Neural cell (in vitro differentiated cells): ENCODE measurements around the gene SHROOM4. TPM values are rescaled to one million over a fixed set of nuclear protein-coding genes. Genes with fewer than 3 reads are reported as not detected.
A peak's percentile ranks its signal among the peaks of the same experiment; 100 is the strongest.

Experiments
- H2AFZ ChIP-seq: fragments of 200-600, 300-800 bp; sonication (generic), shearing (Covaris generic); 2 replicates; pipeline ENCODE4 v1.6.0; 2014; ENCODE audit warnings: low read depth, mild to moderate bottlenecking, antibody characterized with exemption, low read length, moderate library complexity
- H3F3A ChIP-seq: fragments of 200-600 bp; shearing (Covaris generic); 2 replicates; pipeline ENCODE4 v1.6.1; 2016; ENCODE audit warnings: mild to moderate bottlenecking, moderate library complexity, mixed read lengths, antibody characterized with exemption, low read length; ENCODE audit not compliant: insufficient read depth, poor library complexity, severe bottlenecking
- H3K27ac ChIP-seq: fragments of 200-600, 300-800 bp; sonication (generic), shearing (Covaris generic); 2 replicates; pipeline ENCODE4 v1.5.1; 2014; ENCODE audit warnings: mild to moderate bottlenecking, low read length, moderate library complexity
- H3K27me3 ChIP-seq: fragments of 300-800, 200-600 bp; sonication (generic), shearing (Covaris generic); 2 replicates; pipeline ENCODE4 v1.6.0; 2014; ENCODE audit warnings: mild to moderate bottlenecking, low read depth, low read length, moderate library complexity; ENCODE audit not compliant: insufficient read depth
- H3K36me3 ChIP-seq: fragments of 300-800, 200-600 bp; sonication (generic), shearing (Covaris generic); 2 replicates; pipeline ENCODE4 v1.5.1; 2014; ENCODE audit warnings: mild to moderate bottlenecking, antibody characterized with exemption, low read length, moderate library complexity; ENCODE audit not compliant: insufficient read depth
- H3K4me2 ChIP-seq: fragments of 300-800, 200-600 bp; sonication (generic), shearing (Covaris generic); 2 replicates; pipeline ENCODE4 v1.6.0; 2014; ENCODE audit warnings: mild to moderate bottlenecking, low read length
- H3K4me3 ChIP-seq: fragments of 300-800, 200-600 bp; sonication (generic), shearing (Covaris generic); 2 replicates; pipeline ENCODE4 v1.5.1; 2014; ENCODE audit warnings: mild to moderate bottlenecking, low read length, moderate library complexity
- H3K79me2 ChIP-seq: fragments of 200-600 bp; shearing (Covaris generic); replicated peaks from 2 replicates; pipeline ENCODE4 v1.6.0; 2014; ENCODE audit warnings: mild to moderate bottlenecking, low read length, moderate library complexity; ENCODE audit not compliant: insufficient read depth
- H3K9ac ChIP-seq: fragments of 300-800, 200-600 bp; sonication (generic), shearing (Covaris generic); 2 replicates; pipeline ENCODE4 v1.6.1; 2016; ENCODE audit warnings: mild to moderate bottlenecking, low read length, mixed read lengths
- H3K9me2 ChIP-seq: fragments of 200-600 bp; shearing (Covaris generic); 2 replicates; pipeline ENCODE4 v1.6.1; 2016; ENCODE audit warnings: mild to moderate bottlenecking, low read length, mixed read lengths; ENCODE audit not compliant: insufficient read depth
- H3K9me3 ChIP-seq: fragments of 200-600, 300-800 bp; sonication (generic), shearing (Covaris generic); 2 replicates; pipeline ENCODE4 v1.6.1; 2016; ENCODE audit warnings: mild to moderate bottlenecking, mixed run types, low read length, moderate library complexity, mixed read lengths
- H4K20me1 ChIP-seq: fragments of 200-600 bp; shearing (Covaris generic); 2 replicates; pipeline ENCODE4 v1.6.1; 2016; ENCODE audit warnings: mild to moderate bottlenecking, mixed run types; ENCODE audit not compliant: insufficient read depth
- EP300 ChIP-seq: fragments of 450-650 bp; conservative IDR thresholded peaks from 2 replicates; pipeline ENCODE4 v1.6.1; 2014; ENCODE audit warnings: antibody characterized with exemption, mild to moderate bottlenecking, moderate library complexity; ENCODE audit not compliant: poor library complexity, severe bottlenecking
- EZH2 ChIP-seq: fragments of 200-600, 300-800 bp; shearing (Covaris generic), sonication (generic); IDR thresholded peaks from 2 replicates; pipeline ENCODE4 v1.6.1; 2014; ENCODE audit warnings: antibody characterized with exemption, low read length, borderline replicate concordance, mild to moderate bottlenecking; ENCODE audit not compliant: insufficient read depth, poor library complexity, severe bottlenecking
- MXI1 ChIP-seq: fragments of 450-650 bp; conservative IDR thresholded peaks from 2 replicates; pipeline ENCODE4 v1.6.1; 2014; ENCODE audit warnings: antibody characterized with exemption, mild to moderate bottlenecking; ENCODE audit not compliant: poor library complexity, severe bottlenecking
- POLR2AphosphoS5 ChIP-seq: IDR thresholded peaks from 2 replicates; pipeline ENCODE4 v1.6.1; 2012
- RAD21 ChIP-seq: fragments of 450-650 bp; conservative IDR thresholded peaks from 2 replicates; pipeline ENCODE4 v1.6.1; 2014; ENCODE audit warnings: antibody characterized with exemption, mild to moderate bottlenecking, moderate library complexity
- SMC3 ChIP-seq: fragments of 450-650 bp; conservative IDR thresholded peaks from 2 replicates; pipeline ENCODE4 v1.6.1; 2014; ENCODE audit warnings: antibody characterized with exemption, mild to moderate bottlenecking, moderate library complexity; ENCODE audit not compliant: poor library complexity
- TAF1 ChIP-seq: IDR thresholded peaks from 2 replicates; pipeline ENCODE4 v1.6.1; 2012; ENCODE audit warnings: low read depth
- polyA plus RNA-seq: library from polyadenylated mRNA; depleted of rRNA; stranded (reverse); fragments of >200 nt; gene quantifications from 2 replicates; pipeline ENCODE4 v1.2.3, GENCODE V29; 2014
- TF ChIP-seq, protein P1 (sequence below): IDR thresholded peaks from 2 replicates; pipeline ENCODE4 v1.6.1; 2012; ENCODE audit warnings: borderline replicate concordance
- TF ChIP-seq, protein P2 (sequence below): fragments of 450-650 bp; IDR thresholded peaks from 2 replicates; pipeline ENCODE4 v1.5.1; 2014; ENCODE audit warnings: antibody characterized with exemption, mild to moderate bottlenecking, moderate library complexity; ENCODE audit not compliant: poor library complexity, severe bottlenecking

SHROOM4 gene
- polyA plus RNA-seq, 1 donor from 2014 or later, result 1.4 TPM

DNA sequence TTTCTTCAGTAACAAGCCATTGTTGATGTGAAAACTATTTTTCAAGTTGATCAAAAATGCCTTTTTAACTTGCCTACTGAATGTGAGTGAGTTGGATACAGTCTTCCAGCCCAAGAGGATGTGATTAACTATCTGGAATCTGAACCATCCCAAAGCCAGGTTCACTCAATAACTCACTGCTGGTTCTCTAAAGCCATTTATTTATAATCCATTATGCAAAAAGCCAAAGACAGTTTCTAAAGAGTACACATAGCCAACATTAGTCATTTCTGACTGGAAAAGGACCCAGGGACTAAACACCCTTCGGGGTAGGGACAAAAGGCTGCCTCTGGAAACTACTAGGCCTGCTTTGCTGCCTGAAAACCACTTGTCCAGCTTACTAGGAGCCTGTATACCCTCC is 109.6 kb downstream of the SHROOM4 start:
- Histone ChIP-seq H3K9ac (no peak overlapping the region), H3K79me2 (no peaks in the 10 kb centered on the region), H3K4me3 (no peak overlapping the region), H3K9me3 (no peaks in the 10 kb centered on the region), H3K27me3 (no peaks in the 10 kb centered on the region), H3K9me2 (no peaks in the 10 kb centered on the region), H3F3A (no peaks in the 10 kb centered on the region), H3K36me3 (no peaks in the 10 kb centered on the region), H2AFZ (no peak overlapping the region), H3K4me2 (no peak overlapping the region), H4K20me1 (no peaks in the 10 kb centered on the region), H3K27ac (no peak overlapping the region)
- TF ChIP-seq RAD21 (no peak), TAF1 (no peak), SMC3 (no peak), MXI1 (no peak), EP300 (no peak), EZH2 (no peak), POLR2AphosphoS5 (no peak)
- TF ChIP-seq, protein P1, sequence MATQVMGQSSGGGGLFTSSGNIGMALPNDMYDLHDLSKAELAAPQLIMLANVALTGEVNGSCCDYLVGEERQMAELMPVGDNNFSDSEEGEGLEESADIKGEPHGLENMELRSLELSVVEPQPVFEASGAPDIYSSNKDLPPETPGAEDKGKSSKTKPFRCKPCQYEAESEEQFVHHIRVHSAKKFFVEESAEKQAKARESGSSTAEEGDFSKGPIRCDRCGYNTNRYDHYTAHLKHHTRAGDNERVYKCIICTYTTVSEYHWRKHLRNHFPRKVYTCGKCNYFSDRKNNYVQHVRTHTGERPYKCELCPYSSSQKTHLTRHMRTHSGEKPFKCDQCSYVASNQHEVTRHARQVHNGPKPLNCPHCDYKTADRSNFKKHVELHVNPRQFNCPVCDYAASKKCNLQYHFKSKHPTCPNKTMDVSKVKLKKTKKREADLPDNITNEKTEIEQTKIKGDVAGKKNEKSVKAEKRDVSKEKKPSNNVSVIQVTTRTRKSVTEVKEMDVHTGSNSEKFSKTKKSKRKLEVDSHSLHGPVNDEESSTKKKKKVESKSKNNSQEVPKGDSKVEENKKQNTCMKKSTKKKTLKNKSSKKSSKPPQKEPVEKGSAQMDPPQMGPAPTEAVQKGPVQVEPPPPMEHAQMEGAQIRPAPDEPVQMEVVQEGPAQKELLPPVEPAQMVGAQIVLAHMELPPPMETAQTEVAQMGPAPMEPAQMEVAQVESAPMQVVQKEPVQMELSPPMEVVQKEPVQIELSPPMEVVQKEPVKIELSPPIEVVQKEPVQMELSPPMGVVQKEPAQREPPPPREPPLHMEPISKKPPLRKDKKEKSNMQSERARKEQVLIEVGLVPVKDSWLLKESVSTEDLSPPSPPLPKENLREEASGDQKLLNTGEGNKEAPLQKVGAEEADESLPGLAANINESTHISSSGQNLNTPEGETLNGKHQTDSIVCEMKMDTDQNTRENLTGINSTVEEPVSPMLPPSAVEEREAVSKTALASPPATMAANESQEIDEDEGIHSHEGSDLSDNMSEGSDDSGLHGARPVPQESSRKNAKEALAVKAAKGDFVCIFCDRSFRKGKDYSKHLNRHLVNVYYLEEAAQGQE, result no peak
- TF ChIP-seq, protein P2, sequence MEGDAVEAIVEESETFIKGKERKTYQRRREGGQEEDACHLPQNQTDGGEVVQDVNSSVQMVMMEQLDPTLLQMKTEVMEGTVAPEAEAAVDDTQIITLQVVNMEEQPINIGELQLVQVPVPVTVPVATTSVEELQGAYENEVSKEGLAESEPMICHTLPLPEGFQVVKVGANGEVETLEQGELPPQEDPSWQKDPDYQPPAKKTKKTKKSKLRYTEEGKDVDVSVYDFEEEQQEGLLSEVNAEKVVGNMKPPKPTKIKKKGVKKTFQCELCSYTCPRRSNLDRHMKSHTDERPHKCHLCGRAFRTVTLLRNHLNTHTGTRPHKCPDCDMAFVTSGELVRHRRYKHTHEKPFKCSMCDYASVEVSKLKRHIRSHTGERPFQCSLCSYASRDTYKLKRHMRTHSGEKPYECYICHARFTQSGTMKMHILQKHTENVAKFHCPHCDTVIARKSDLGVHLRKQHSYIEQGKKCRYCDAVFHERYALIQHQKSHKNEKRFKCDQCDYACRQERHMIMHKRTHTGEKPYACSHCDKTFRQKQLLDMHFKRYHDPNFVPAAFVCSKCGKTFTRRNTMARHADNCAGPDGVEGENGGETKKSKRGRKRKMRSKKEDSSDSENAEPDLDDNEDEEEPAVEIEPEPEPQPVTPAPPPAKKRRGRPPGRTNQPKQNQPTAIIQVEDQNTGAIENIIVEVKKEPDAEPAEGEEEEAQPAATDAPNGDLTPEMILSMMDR, result no peak

DNA sequence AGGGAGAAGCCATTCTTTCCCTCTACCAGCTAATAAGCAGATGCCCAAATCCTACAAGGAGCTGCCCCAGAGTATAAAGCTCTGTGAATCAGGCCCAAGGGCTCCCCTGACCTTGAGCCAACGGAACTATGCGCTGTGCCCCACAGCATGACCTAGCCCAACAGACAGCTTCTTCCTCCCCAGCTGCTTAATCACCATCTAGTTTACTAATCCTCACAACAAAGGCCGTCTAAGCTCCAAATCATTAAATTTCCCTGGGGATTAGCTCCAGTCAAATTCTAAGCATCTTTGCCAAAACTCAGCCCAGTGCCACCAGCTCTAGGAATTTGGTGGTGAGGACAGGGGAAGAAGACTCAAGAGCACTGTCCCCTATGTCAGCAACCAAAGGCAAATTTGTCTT is 113.1 kb downstream of the SHROOM4 start:
- H3K4me2 ChIP-seq, result no peak overlapping the region
- H3K27me3 ChIP-seq, result no peaks in the 10 kb centered on the region
- H3K4me3 ChIP-seq, result no peak overlapping the region

DNA sequence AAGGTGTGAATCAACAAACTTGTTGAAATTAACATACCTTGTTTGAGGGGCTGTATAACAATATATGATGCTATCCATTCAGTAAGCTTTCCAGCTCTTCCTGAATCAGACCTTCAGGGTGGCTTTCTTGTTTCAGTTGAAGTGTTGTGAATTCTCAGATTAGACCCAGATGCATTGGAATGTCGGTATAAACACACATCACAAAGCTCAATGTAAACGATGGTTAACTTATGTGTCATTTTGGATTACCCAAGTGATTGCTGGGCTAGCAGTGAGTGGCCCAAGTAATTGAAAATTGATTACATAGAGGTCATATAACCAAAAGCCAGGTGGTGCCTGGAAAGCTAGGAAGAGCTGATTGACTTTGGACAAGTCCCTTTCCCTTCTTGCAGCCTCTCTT is 115.0 kb downstream of the SHROOM4 start:
- H3K4me2 ChIP-seq, result no peak overlapping the region
- no peaks in the 10 kb centered on the region for H3K27me3 ChIP-seq
- no peak overlapping the region for H2AFZ ChIP-seq
- no peaks in the 10 kb centered on the region for H3F3A ChIP-seq
- TF ChIP-seq, protein P2, result no peak
- no peak for TF ChIP-seq SMC3
- no peak for TF ChIP-seq TAF1
- no peak for TF ChIP-seq MXI1
- TF ChIP-seq, protein P1, result no peak
- no peak for TF ChIP-seq EP300
- no peak for TF ChIP-seq RAD21
- no peak for TF ChIP-seq POLR2AphosphoS5
- no peak for TF ChIP-seq EZH2
- no peaks in the 10 kb centered on the region for H3K9me3 ChIP-seq
- H3K27ac ChIP-seq, result peak overlapping the region; percentile 47
- H3K36me3 ChIP-seq, result no peaks in the 10 kb centered on the region
- H4K20me1 ChIP-seq, result no peaks in the 10 kb centered on the region
- no peaks in the 10 kb centered on the region for H3K79me2 ChIP-seq
- no peaks in the 10 kb centered on the region for H3K9me2 ChIP-seq
- no peak overlapping the region for H3K9ac ChIP-seq
- H3K4me3 ChIP-seq, result no peak overlapping the region

More for the DNA sequence above, 113.1 kb downstream of the SHROOM4 start:
- no peaks in the 10 kb centered on the region for H3K9me2 ChIP-seq
- H3K79me2 ChIP-seq, result no peaks in the 10 kb centered on the region
- H3K9ac ChIP-seq, result no peak overlapping the region
- no peak overlapping the region for H3K27ac ChIP-seq
- no peaks in the 10 kb centered on the region for H4K20me1 ChIP-seq
- no peak for TF ChIP-seq RAD21
- no peak for TF ChIP-seq POLR2AphosphoS5
- TF ChIP-seq EZH2, result no peak
- no peak for TF ChIP-seq MXI1
- no peaks in the 10 kb centered on the region for H3K9me3 ChIP-seq
- no peaks in the 10 kb centered on the region for H3K36me3 ChIP-seq
- H2AFZ ChIP-seq, result no peak overlapping the region
- H3F3A ChIP-seq, result no peaks in the 10 kb centered on the region
